ENCODE measurements around the gene GATB.

Gene GATB

DNA sequence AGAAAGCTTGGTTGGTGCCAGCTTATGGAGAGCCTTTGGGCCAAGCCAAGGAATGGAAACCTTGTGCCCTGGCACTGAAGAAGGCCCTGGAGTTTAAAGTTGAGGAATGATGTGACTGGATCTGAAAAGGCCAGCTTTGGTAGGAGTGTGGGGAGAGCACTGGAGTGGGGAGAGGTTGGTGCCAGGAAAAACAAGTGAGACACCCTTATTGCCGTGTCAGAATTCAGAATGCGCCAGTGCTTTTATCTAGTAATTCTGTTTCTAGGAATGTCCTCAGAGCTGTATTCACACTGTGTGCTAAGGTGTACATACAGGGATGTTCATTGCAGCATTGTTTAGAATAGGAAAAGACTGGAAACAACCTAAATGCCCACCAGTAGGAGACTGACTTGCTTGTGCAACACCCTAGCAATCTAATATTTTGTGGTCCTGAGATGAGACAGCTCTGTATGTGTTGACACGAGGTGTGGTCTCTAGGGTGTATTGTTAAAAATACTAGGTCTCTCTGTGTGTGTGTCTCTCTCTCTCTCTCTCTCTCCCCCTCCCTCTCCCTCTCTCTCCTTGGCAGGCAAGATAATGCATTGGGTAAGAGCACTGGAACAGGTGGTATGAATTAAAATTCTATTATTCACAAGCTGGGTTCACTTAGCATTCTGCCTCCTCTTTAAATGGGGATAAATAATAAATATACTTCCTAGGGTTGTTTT is 107.8 kb downstream of the GATB start:
- H3K9me2 ChIP-seq (replicated peaks; ENCODE audit: insufficient read depth, low read length): no peaks in the 10 kb centered on the region
- no peak overlapping the region for H3K9ac ChIP-seq (ENCODE audit: low read length)
- no peak overlapping the region for H2AFZ ChIP-seq (ENCODE audit: low read depth, low read length, severe bottlenecking)
- H3K9me3 ChIP-seq (ENCODE audit: insufficient read depth, low read length): no peaks in the 10 kb centered on the region
- no peak overlapping the region for H3K27ac ChIP-seq (ENCODE audit: low read depth, low read length)
- H3K79me2 ChIP-seq (ENCODE audit: insufficient read depth, low read length): no peaks in the 10 kb centered on the region
- H3K4me3 ChIP-seq (ENCODE audit: insufficient read depth, low read length, poor library complexity, severe bottlenecking): no peak overlapping the region
- H3K4me2 ChIP-seq (ENCODE audit: low read depth, low read length, poor library complexity, severe bottlenecking): no peak overlapping the region
- H3F3A ChIP-seq (ENCODE audit: insufficient read depth): no peaks in the 10 kb centered on the region
- no peak for TF ChIP-seq EZH2phosphoT487 (conservative IDR thresholded peaks at IDR 0.05; ENCODE audit: low read length)
- TF ChIP-seq, protein P1, sequence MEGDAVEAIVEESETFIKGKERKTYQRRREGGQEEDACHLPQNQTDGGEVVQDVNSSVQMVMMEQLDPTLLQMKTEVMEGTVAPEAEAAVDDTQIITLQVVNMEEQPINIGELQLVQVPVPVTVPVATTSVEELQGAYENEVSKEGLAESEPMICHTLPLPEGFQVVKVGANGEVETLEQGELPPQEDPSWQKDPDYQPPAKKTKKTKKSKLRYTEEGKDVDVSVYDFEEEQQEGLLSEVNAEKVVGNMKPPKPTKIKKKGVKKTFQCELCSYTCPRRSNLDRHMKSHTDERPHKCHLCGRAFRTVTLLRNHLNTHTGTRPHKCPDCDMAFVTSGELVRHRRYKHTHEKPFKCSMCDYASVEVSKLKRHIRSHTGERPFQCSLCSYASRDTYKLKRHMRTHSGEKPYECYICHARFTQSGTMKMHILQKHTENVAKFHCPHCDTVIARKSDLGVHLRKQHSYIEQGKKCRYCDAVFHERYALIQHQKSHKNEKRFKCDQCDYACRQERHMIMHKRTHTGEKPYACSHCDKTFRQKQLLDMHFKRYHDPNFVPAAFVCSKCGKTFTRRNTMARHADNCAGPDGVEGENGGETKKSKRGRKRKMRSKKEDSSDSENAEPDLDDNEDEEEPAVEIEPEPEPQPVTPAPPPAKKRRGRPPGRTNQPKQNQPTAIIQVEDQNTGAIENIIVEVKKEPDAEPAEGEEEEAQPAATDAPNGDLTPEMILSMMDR (IDR thresholded peaks at IDR 0.05; ENCODE audit: insufficient read depth, low read length, poor library complexity, severe bottlenecking): no peak
- H3K36me3 ChIP-seq (ENCODE audit: low read length): no peaks in the 10 kb centered on the region
- H3K27me3 ChIP-seq (ENCODE audit: low read length): no peaks in the 10 kb centered on the region
- H4K20me1 ChIP-seq (ENCODE audit: low read depth, low read length): no peaks in the 10 kb centered on the region

DNA sequence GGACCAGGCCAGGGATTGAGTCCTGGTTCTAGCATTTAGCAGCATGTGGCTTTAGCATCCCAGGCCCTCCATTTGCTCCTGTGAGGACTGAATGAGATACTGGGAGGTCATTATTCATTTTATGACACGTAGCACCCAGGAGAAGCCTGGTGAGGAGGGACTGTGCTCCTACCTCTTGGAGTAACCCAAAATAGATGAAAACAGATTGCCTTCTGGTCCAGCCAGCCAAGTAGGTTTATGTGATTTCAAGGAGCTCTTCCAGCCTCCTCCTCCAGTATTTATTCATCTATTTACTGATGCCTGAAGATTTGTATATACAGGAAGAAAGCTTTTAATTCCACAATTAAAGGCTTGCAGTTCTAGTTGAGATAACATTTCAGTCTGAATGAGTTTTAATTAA is 109.3 kb downstream of the GATB start:
- H3K4me2 ChIP-seq (ENCODE audit: low read depth, low read length, poor library complexity, severe bottlenecking): no peak overlapping the region
- H3K9me2 ChIP-seq (replicated peaks; ENCODE audit: insufficient read depth, low read length): no peaks in the 10 kb centered on the region
- H3K27me3 ChIP-seq (ENCODE audit: low read length): no peaks in the 10 kb centered on the region
- no peak for TF ChIP-seq EZH2phosphoT487 (conservative IDR thresholded peaks at IDR 0.05; ENCODE audit: low read length)
- TF ChIP-seq, protein P1 (IDR thresholded peaks at IDR 0.05; ENCODE audit: insufficient read depth, low read length, poor library complexity, severe bottlenecking): no peak
- no peaks in the 10 kb centered on the region for H3K79me2 ChIP-seq (ENCODE audit: insufficient read depth, low read length)
- no peak overlapping the region for H3K9ac ChIP-seq (ENCODE audit: low read length)
- H2AFZ ChIP-seq (ENCODE audit: low read depth, low read length, severe bottlenecking): no peak overlapping the region
- H4K20me1 ChIP-seq (ENCODE audit: low read depth, low read length): no peaks in the 10 kb centered on the region
- H3K36me3 ChIP-seq (ENCODE audit: low read length): no peaks in the 10 kb centered on the region
- no peaks in the 10 kb centered on the region for H3F3A ChIP-seq (ENCODE audit: insufficient read depth)
- H3K4me3 ChIP-seq (ENCODE audit: insufficient read depth, low read length, poor library complexity, severe bottlenecking): no peak overlapping the region
- H3K9me3 ChIP-seq (ENCODE audit: insufficient read depth, low read length): no peaks in the 10 kb centered on the region
- no peak overlapping the region for H3K27ac ChIP-seq (ENCODE audit: low read depth, low read length)

GRCh38 chr4:151649479-151649878 is 111.3 kb downstream of the GATB start:
- no peaks in the 10 kb centered on the region for H3K27me3 ChIP-seq (ENCODE audit: low read length)
- TF ChIP-seq EZH2phosphoT487 (conservative IDR thresholded peaks at IDR 0.05; ENCODE audit: low read length): no peak
- TF ChIP-seq, protein P1 (IDR thresholded peaks at IDR 0.05; ENCODE audit: insufficient read depth, low read length, poor library complexity, severe bottlenecking): no peak
- H2AFZ ChIP-seq (ENCODE audit: low read depth, low read length, severe bottlenecking): no peak overlapping the region
- H3K36me3 ChIP-seq (ENCODE audit: low read length): no peaks in the 10 kb centered on the region
- H3K4me2 ChIP-seq (ENCODE audit: low read depth, low read length, poor library complexity, severe bottlenecking): no peak overlapping the region
- H3K9me2 ChIP-seq (replicated peaks; ENCODE audit: insufficient read depth, low read length): no peaks in the 10 kb centered on the region
- no peaks in the 10 kb centered on the region for H3K79me2 ChIP-seq (ENCODE audit: insufficient read depth, low read length)
- H3K9me3 ChIP-seq (ENCODE audit: insufficient read depth, low read length): no peaks in the 10 kb centered on the region
- H3K27ac ChIP-seq (ENCODE audit: low read depth, low read length): no peak overlapping the region
- H3K9ac ChIP-seq (ENCODE audit: low read length): no peak overlapping the region
- no peaks in the 10 kb centered on the region for H3F3A ChIP-seq (ENCODE audit: insufficient read depth)
- H3K4me3 ChIP-seq (ENCODE audit: insufficient read depth, low read length, poor library complexity, severe bottlenecking): no peak overlapping the region
- no peaks in the 10 kb centered on the region for H4K20me1 ChIP-seq (ENCODE audit: low read depth, low read length)

Data from SU-DHL-6 (cell line).